Transverse colon (tissue), 4 donors: Measurements from ENCODE around the gene NALF2. TPM values are rescaled to one million over a fixed set of nuclear protein-coding genes. Genes with fewer than 3 reads are reported as not detected.

Source experiments
- DNase-seq: peaks from one replicate; pipeline ENCODE4 v3.0.0-alpha.2; 2019
- H3K27ac ChIP-seq, 4 donors: fragments of 200-600 bp; sonication (generic); 2 replicates each; pipeline ENCODE4 v1.5.1; 2016 to 2018; ENCODE audit warnings: inconsistent platforms in 4 of 4
- H3K27me3 ChIP-seq: fragments of 200-600 bp; sonication (generic); 2 replicates; pipeline ENCODE4 v1.5.1; 2017; ENCODE audit warnings: inconsistent platforms
- H3K36me3 ChIP-seq, 4 donors: fragments of 200-600 bp; sonication (generic); 2 replicates each; pipeline ENCODE4 v1.5.1; 2017 to 2019; ENCODE audit warnings: inconsistent platforms in 4 of 4
- H3K4me1 ChIP-seq, 4 donors: fragments of 200-600 bp; sonication (generic); 2 replicates each; pipeline ENCODE4 v1.5.1; 2017 to 2020; ENCODE audit warnings: inconsistent platforms in 4 of 4
- H3K4me3 ChIP-seq, 4 donors: fragments of 200-600 bp; sonication (generic); 1 replicate in 1 of 4; 2 replicates in 3 of 4; pipeline versions ENCODE4 v1.5.1 to v1.6.1; 2017 to 2019; ENCODE audit warnings: inconsistent platforms in 4 of 4
- H3K9me3 ChIP-seq, 2 donors: fragments of 200-600 bp; sonication (generic); 2 replicates each; pipeline ENCODE4 v1.5.1; 2017 to 2019; ENCODE audit warnings: inconsistent platforms in 2 of 2
- CTCF ChIP-seq, 5 experiments: fragments of 200-600 bp in 3 of 5; fragments of 450-650 bp in 2 of 5; sonication (generic) in 3 of 5; IDR thresholded peaks; 1 replicate in 2 of 5; 2 replicates in 3 of 5; pipeline ENCODE4 v1.5.1; 2016 to 2017; ENCODE audit warnings: antibody characterized with exemption in 5 of 5, inconsistent platforms in 3 of 5, mild to moderate bottlenecking in 2 of 5, moderate library complexity in 1 of 5
- EP300 ChIP-seq: sonication (generic); formaldehyde crosslinking; IDR thresholded peaks from one replicate; pipeline ENCODE4 v1.6.1; 2017; ENCODE audit warnings: antibody characterized with exemption, low read depth
- POLR2A ChIP-seq: fragments of 450-650 bp; IDR thresholded peaks from one replicate; pipeline ENCODE4 v1.6.1; 2016; ENCODE audit warnings: antibody characterized with exemption, mild to moderate bottlenecking, moderate library complexity
- POLR2AphosphoS5 ChIP-seq, 3 donors: sonication (generic); formaldehyde crosslinking; IDR thresholded peaks; one replicate each; pipeline ENCODE4 v1.6.1; 2016; ENCODE audit warnings: antibody characterized with exemption in 3 of 3
- WGBS, 2 donors: methylation state at CpG; one replicate each; pipeline ENCODE4 v1.1.5; 2018; ENCODE audit warnings: low coverage in 1 of 2; 5-methylcytosine and 5-hydroxymethylcytosine counted together
- in situ Hi-C, 4 donors: fragments of 200-750 bp; cut with MboI; loops; one replicate each; pipeline versions ENCODE4 v1.15.0 to v1.15.1; 2017; ENCODE audit warnings: low sequenced_read_pairs in 3 of 4, low pct_ligation_motif_present in 1 of 4, low pct_unique_long_range_greater_than_20kb in 1 of 4
- intact Hi-C: fragments of 100-400 bp; cut with DNase I; formaldehyde crosslinking; loops from one replicate; pipeline ENCODE4 v1.15.1; 2023; ENCODE audit warnings: low total_unique reads
- total RNA-seq, 4 donors: library from RNA; depleted of rRNA; stranded (reverse); fragments of >200 nt; gene quantifications; one replicate each; pipeline ENCODE4 v1.1.0, GENCODE V29; 2016

The NALF2 gene
- total RNA-seq, 4 donors from 2014 or later, result 0.27 to 0.48 TPM; not detected in 2

- no peak overlapping the region for H3K27ac ChIP-seq
- no peak for DNase-seq
- no peak overlapping the region for H3K4me3 ChIP-seq
- WGBS, 2 donors, result 58% methylated on average over 6 of the region's 6 CpGs; no CpG with 5 or more reads in 1 of the 2 donors
- in situ Hi-C loops (no loop called here), intact Hi-C loops (no loop called here)
- no peaks in the 10 kb centered on the region for H3K36me3 ChIP-seq
- H3K9me3 ChIP-seq, result no peaks in the 10 kb centered on the region
- TF ChIP-seq POLR2AphosphoS5 (IDR thresholded peaks at IDR 0.05), result no peak
- TF ChIP-seq POLR2A, result no peak
- TF ChIP-seq EP300, result no peak
- no peak for TF ChIP-seq CTCF (IDR thresholded peaks at IDR 0.05)
- peaks cover 0 to 6% (median 3%) of the 10 kb centered on the region in 4 donors for H3K4me1 ChIP-seq
- H3K27me3 ChIP-seq, result peaks cover 24% of the 10 kb centered on the region
These were observed 6.1 kb downstream of the NALF2 start for GRCh38 chrX:69510137-69510715.

- peaks cover 0 to under 1% (median under 1%) of the 10 kb centered on the region in 4 donors for H3K4me1 ChIP-seq
- no peak overlapping the region for H3K4me3 ChIP-seq
- TF ChIP-seq EP300, result no peak
- TF ChIP-seq CTCF (IDR thresholded peaks at IDR 0.05), result no peak
- TF ChIP-seq POLR2A, result no peak
- TF ChIP-seq POLR2AphosphoS5 (IDR thresholded peaks at IDR 0.05), result no peak
- no peak for DNase-seq
- no peaks in the 10 kb centered on the region for H3K36me3 ChIP-seq
- H3K27me3 ChIP-seq, result peaks cover 16% of the 10 kb centered on the region
- WGBS, 2 donors, result 69% methylated on average over 3 of the region's 3 CpGs; no CpG with 5 or more reads in 1 of the 2 donors
- in situ Hi-C loops (no loop called here), intact Hi-C loops (no loop called here)
- no peak overlapping the region for H3K27ac ChIP-seq
- H3K9me3 ChIP-seq, result no peaks in the 10 kb centered on the region
These were observed 6.9 kb downstream of the NALF2 start for GRCh38 chrX:69510914-69511513.

GRCh38 chrX:69522052-69522451 lies 17.9 kb downstream of the NALF2 start:
- Histone ChIP-seq H3K9me3 (no peaks in the 10 kb centered on the region), H3K27me3 (no peaks in the 10 kb centered on the region), H3K4me3 (no peak overlapping the region), H3K27ac (no peak overlapping the region), H3K36me3 (no peaks in the 10 kb centered on the region), H3K4me1 (no peaks in the 10 kb centered on the region)
- in situ Hi-C loops (no loop called here), intact Hi-C loops (no loop called here)
- TF ChIP-seq EP300 (no peak), POLR2A (no peak), CTCF (IDR thresholded peaks at IDR 0.05) (no peak), POLR2AphosphoS5 (IDR thresholded peaks at IDR 0.05) (no peak)
- no peak for DNase-seq

- no peaks in the 10 kb centered on the region for H3K9me3 ChIP-seq
- H3K27ac ChIP-seq, result no peak overlapping the region
- no peaks in the 10 kb centered on the region for H3K27me3 ChIP-seq
- TF ChIP-seq EP300 (no peak), POLR2AphosphoS5 (IDR thresholded peaks at IDR 0.05) (no peak), POLR2A (no peak), CTCF (IDR thresholded peaks at IDR 0.05) (no peak)
- H3K4me3 ChIP-seq, result no peak overlapping the region
- no peaks in the 10 kb centered on the region for H3K36me3 ChIP-seq
- in situ Hi-C loops (no loop called here), intact Hi-C loops (no loop called here)
- H3K4me1 ChIP-seq, result no peaks in the 10 kb centered on the region
- no peak for DNase-seq
- 50% methylated on average over 4 of the region's 4 CpGs; no CpG with 5 or more reads in 1 of the 2 donors for WGBS, 2 donors
These were observed 19.2 kb downstream of the NALF2 start for GRCh38 chrX:69523314-69523713.
